ENCODE data around the gene GBX1.

The GBX1 gene

DNA sequence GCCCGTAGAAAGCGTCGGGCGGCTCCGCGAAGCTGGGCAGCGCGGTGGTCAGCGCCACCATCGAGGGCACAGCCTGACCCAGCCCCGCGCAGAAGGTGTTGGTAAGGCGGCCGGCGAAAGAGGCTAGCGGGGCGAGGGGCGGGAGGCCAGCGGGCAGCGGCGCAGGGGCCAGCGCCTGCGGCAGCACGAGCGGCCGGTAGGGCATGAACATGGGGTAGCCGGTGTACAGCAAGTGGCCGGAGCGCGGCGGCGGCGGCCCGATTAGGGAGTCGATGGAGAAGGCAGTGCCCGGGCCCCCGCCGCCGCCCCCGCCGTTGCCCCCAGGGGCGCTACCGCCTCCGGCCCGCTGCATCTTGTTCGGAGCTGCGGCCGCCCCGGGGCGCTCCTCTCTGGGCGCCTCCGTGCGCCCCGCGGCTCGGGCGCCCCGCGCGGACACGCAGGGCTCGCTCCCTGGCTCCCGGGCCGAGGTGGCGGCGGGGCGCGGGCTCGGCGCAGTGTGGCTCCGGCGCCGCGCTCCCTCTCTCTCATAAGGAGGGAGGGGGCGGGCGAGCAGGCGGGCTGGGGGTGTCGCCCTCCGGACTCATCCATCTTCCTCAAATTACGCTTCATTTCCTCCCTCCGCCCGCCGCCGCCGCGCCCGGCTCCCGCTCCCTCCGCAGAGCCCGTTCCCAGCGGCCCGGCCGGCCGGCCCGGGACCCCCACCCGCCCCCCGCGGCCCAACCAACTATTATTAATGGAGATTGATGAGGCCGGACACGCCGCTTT lies at the start of gene GBX1:
TSS of gene GBX1 (minus strand) at position 498 of the 765 bp plus-strand sequence. CDS start at position 352, 146 bp downstream.
- H3K9me3 ChIP-seq (ENCODE audit: control insufficient read depth in 1 of 2, low read length in 2 of 2), result no peaks in the 10 kb centered on the region
- no peaks in the 10 kb centered on the region for H3K36me3 ChIP-seq (ENCODE audit: control insufficient read depth in 1 of 2, insufficient read depth in 2 of 2, low read length in 2 of 2)
- H3K4me1 ChIP-seq (ENCODE audit: control insufficient read depth in 1 of 2, insufficient read depth in 2 of 2, low read length in 2 of 2), result peaks cover 2 to 19% of the 10 kb centered on the region in 2 donors
- H3K4me3 ChIP-seq (ENCODE audit: low read depth in 1 of 2, low read length in 2 of 2), result peak within 1 kb of the TSS in 1 of 2 donors; percentile 68
- no peak within 1 kb of the TSS for H3K27ac ChIP-seq (ENCODE audit: low read length)
- H3K27me3 ChIP-seq (ENCODE audit: low read depth, low read length), result peaks cover 31% of the 10 kb centered on the region

GRCh38 chr7:151215396-151215795 lies 47.9 kb upstream of the GBX1 start:
- Histone ChIP-seq H3K9me3 (ENCODE audit: control insufficient read depth in 1 of 2, low read length in 2 of 2) (no peaks in the 10 kb centered on the region), H3K36me3 (ENCODE audit: control insufficient read depth in 1 of 2, insufficient read depth in 2 of 2, low read length in 2 of 2) (peaks cover 47 to 79% of the 10 kb centered on the region in 2 donors), H3K27me3 (ENCODE audit: low read depth, low read length) (no peaks in the 10 kb centered on the region), H3K4me1 (ENCODE audit: control insufficient read depth in 1 of 2, insufficient read depth in 2 of 2, low read length in 2 of 2) (no peaks in the 10 kb centered on the region), H3K27ac (ENCODE audit: low read length) (no peak overlapping the region), H3K4me3 (ENCODE audit: low read depth in 1 of 2, low read length in 2 of 2) (no peak overlapping the region)

GRCh38 chr7:151213826-151214225 lies 46.3 kb upstream of the GBX1 start:
- Histone ChIP-seq H3K4me1 (ENCODE audit: control insufficient read depth in 1 of 2, insufficient read depth in 2 of 2, low read length in 2 of 2) (no peaks in the 10 kb centered on the region), H3K27me3 (ENCODE audit: low read depth, low read length) (no peaks in the 10 kb centered on the region), H3K36me3 (ENCODE audit: control insufficient read depth in 1 of 2, insufficient read depth in 2 of 2, low read length in 2 of 2) (peaks cover 37 to 65% of the 10 kb centered on the region in 2 donors), H3K4me3 (ENCODE audit: low read depth in 1 of 2, low read length in 2 of 2) (no peak overlapping the region), H3K9me3 (ENCODE audit: control insufficient read depth in 1 of 2, low read length in 2 of 2) (no peaks in the 10 kb centered on the region), H3K27ac (ENCODE audit: low read length) (no peak overlapping the region)

DNA sequence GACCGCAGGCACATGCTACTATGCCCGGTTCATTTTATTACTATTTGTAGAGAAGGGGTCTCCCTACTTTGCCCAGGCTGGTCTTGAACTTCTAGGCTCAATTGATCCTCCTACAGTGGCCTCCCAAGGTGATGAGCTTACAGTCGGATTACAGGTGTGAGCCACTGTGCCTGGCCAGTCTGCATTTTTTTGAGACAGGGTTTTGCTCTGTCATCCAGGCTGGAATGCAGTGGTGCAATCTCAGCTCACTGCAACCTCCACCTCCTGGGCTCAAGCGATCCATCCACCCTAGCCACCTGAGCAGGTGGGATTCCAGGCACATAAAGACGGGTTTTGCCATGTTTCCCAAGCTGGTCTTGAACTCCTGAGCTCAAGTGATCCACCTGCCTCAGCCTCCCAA lies 45.1 kb upstream of the GBX1 start:
- Histone ChIP-seq H3K27ac (ENCODE audit: low read length) (no peak overlapping the region), H3K4me1 (ENCODE audit: control insufficient read depth in 1 of 2, insufficient read depth in 2 of 2, low read length in 2 of 2) (no peaks in the 10 kb centered on the region), H3K36me3 (ENCODE audit: control insufficient read depth in 1 of 2, insufficient read depth in 2 of 2, low read length in 2 of 2) (peaks cover 25 to 53% of the 10 kb centered on the region in 2 donors), H3K9me3 (ENCODE audit: control insufficient read depth in 1 of 2, low read length in 2 of 2) (no peaks in the 10 kb centered on the region), H3K4me3 (ENCODE audit: low read depth in 1 of 2, low read length in 2 of 2) (no peak overlapping the region), H3K27me3 (ENCODE audit: low read depth, low read length) (no peaks in the 10 kb centered on the region)

DNA sequence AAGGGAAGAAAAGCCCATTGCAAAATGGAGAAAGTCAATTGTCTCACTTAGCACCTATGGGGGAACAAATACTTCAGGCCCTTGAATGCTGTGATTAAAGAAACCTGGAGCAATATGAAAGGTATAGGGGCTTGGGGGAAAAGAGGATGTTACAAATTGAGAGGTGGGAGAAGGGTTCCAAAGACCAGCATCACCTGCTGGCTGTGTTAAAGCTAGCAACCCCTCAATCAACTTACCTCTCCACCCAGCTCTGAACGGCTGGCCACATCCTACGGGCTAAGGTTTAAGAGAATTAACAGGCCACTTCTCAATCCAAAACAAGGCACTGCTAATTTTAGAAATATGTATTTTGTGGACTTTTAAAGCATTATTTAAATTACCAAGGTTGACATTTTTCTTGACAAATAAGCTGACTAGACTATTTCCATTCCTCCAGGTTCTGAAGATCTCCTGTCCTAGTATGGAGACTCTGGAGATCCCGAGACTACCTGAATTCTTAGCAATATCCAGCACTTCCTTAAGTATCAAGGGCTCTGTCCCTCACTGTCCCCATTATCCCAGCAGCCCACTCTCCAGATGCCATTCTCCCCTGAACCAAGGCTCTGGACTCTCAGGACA lies 43.8 kb upstream of the GBX1 start:
- Histone ChIP-seq H3K9me3 (ENCODE audit: control insufficient read depth in 1 of 2, low read length in 2 of 2) (no peaks in the 10 kb centered on the region), H3K27ac (ENCODE audit: low read length) (no peak overlapping the region), H3K4me3 (ENCODE audit: low read depth in 1 of 2, low read length in 2 of 2) (no peak overlapping the region), H3K27me3 (ENCODE audit: low read depth, low read length) (no peaks in the 10 kb centered on the region), H3K36me3 (ENCODE audit: control insufficient read depth in 1 of 2, insufficient read depth in 2 of 2, low read length in 2 of 2) (peaks cover 18 to 39% of the 10 kb centered on the region in 2 donors), H3K4me1 (ENCODE audit: control insufficient read depth in 1 of 2, insufficient read depth in 2 of 2, low read length in 2 of 2) (no peaks in the 10 kb centered on the region)

GRCh38 chr7:151210087-151210854 lies 42.8 kb upstream of the GBX1 start, which contains the start of gene H2BK1:
H2BK1 (minus strand) TSS chr7:151210488; CDS start chr7:151210318, 170 bp downstream.
- H3K4me1 ChIP-seq (ENCODE audit: control insufficient read depth in 1 of 2, insufficient read depth in 2 of 2, low read length in 2 of 2), result no peaks in the 10 kb centered on the region
- H3K4me3 ChIP-seq (ENCODE audit: low read depth in 1 of 2, low read length in 2 of 2), result no peak within 1 kb of the TSS
- H3K9me3 ChIP-seq (ENCODE audit: control insufficient read depth in 1 of 2, low read length in 2 of 2), result no peaks in the 10 kb centered on the region
- H3K36me3 ChIP-seq (ENCODE audit: control insufficient read depth in 1 of 2, insufficient read depth in 2 of 2, low read length in 2 of 2), result peaks cover 10 to 29% of the 10 kb centered on the region in 2 donors
- H3K27ac ChIP-seq (ENCODE audit: low read length), result no peak within 1 kb of the TSS
- H3K27me3 ChIP-seq (ENCODE audit: low read depth, low read length), result peaks cover under 1% of the 10 kb centered on the region

DNA sequence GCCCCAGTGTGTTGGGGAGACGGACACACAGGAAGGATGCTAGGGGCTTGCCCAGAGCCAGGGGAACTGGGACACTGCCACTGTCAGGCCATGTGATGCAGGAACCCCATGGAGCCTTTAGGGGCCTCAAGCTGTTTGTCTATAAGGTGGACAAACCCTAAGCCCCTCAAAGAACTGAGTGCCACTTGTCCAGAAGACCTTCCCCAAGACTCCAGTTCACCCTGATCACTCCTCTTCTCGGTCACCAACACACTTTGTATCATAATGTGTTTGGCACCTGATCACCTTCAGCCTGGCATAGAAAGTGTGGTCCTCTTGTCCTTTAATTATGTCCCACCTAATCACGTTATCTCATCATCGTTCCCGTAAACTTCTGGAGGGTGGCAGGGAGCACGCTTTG lies 42.1 kb upstream of the GBX1 start:
- H3K4me3 ChIP-seq (ENCODE audit: low read depth in 1 of 2, low read length in 2 of 2), result no peak overlapping the region

DNA sequence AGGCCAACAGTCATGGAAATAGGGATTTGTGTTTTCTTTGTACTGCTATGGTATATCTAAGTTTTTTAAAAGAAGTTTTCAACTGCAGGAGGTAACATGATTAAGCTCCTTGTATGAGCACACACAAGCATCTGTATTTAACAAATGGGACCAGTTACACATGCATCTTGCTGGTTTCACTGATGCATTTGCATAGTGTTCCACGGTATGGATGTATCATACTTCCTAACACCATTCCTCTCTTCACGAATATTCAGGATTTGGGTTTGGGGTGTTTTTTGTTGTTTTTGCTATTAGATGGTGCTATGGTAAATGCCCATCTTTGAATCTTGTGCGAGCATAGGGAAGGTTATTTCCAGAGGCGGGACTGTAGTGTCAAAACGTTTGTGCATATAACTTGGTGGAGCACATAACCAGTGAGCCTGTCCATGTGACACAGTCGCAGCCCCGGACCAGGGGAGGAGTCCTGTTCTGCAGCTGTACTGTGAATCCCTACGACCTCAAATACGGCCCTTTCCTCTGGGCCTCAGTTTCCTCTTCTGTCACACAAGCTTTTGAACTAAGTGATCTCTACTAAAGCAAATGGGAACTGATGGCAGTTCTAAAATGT lies 40.9 kb upstream of the GBX1 start:
- H3K36me3 ChIP-seq (ENCODE audit: control insufficient read depth in 1 of 2, insufficient read depth in 2 of 2, low read length in 2 of 2), result peaks cover 0 to 10% of the 10 kb centered on the region in 2 donors
- no peaks in the 10 kb centered on the region for H3K4me1 ChIP-seq (ENCODE audit: control insufficient read depth in 1 of 2, insufficient read depth in 2 of 2, low read length in 2 of 2)
- H3K27me3 ChIP-seq (ENCODE audit: low read depth, low read length), result peaks cover 7% of the 10 kb centered on the region
- H3K4me3 ChIP-seq (ENCODE audit: low read depth in 1 of 2, low read length in 2 of 2), result no peak overlapping the region
- H3K9me3 ChIP-seq (ENCODE audit: control insufficient read depth in 1 of 2, low read length in 2 of 2), result no peaks in the 10 kb centered on the region
- H3K27ac ChIP-seq (ENCODE audit: low read length), result no peak overlapping the region

More for the DNA sequence above, 42.1 kb upstream of the GBX1 start:
- Histone ChIP-seq H3K36me3 (ENCODE audit: control insufficient read depth in 1 of 2, insufficient read depth in 2 of 2, low read length in 2 of 2) (peaks cover 3 to 22% of the 10 kb centered on the region in 2 donors), H3K4me1 (ENCODE audit: control insufficient read depth in 1 of 2, insufficient read depth in 2 of 2, low read length in 2 of 2) (no peaks in the 10 kb centered on the region), H3K27ac (ENCODE audit: low read length) (no peak overlapping the region), H3K27me3 (ENCODE audit: low read depth, low read length) (peaks cover 7% of the 10 kb centered on the region), H3K9me3 (ENCODE audit: control insufficient read depth in 1 of 2, low read length in 2 of 2) (no peaks in the 10 kb centered on the region)

- Histone ChIP-seq H3K9me3 (ENCODE audit: control insufficient read depth in 1 of 2, low read length in 2 of 2) (no peaks in the 10 kb centered on the region), H3K4me1 (ENCODE audit: control insufficient read depth in 1 of 2, insufficient read depth in 2 of 2, low read length in 2 of 2) (no peaks in the 10 kb centered on the region), H3K4me3 (ENCODE audit: low read depth in 1 of 2, low read length in 2 of 2) (no peak overlapping the region), H3K27me3 (ENCODE audit: low read depth, low read length) (peaks cover 7% of the 10 kb centered on the region), H3K36me3 (ENCODE audit: control insufficient read depth in 1 of 2, insufficient read depth in 2 of 2, low read length in 2 of 2) (peaks cover 0 to 4% of the 10 kb centered on the region in 2 donors), H3K27ac (ENCODE audit: low read length) (no peak overlapping the region)
Measured at GRCh38 chr7:151207804-151208203, 40.3 kb upstream of the GBX1 start.

DNA sequence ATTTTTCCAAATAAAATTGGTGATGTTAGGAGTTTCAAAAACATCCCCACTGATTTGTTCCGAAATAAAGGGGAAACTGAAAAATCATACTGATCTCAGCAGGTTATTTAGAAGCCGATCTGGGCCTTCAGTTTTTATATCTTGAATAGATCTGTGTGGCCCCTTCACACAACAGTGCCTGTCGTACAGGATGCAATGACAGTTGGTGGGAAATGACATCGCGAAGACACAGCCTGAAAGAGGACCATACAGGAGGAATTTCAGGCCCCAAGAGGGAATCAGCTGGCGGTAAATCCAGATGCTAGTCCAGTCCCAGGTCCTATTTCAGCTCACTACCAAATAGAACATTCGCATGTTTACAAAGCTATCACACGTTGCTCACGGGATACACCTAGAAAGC lies 39.8 kb upstream of the GBX1 start:
- Histone ChIP-seq H3K9me3 (ENCODE audit: control insufficient read depth in 1 of 2, low read length in 2 of 2) (no peaks in the 10 kb centered on the region), H3K27ac (ENCODE audit: low read length) (no peak overlapping the region), H3K4me1 (ENCODE audit: control insufficient read depth in 1 of 2, insufficient read depth in 2 of 2, low read length in 2 of 2) (no peaks in the 10 kb centered on the region)

DNA sequence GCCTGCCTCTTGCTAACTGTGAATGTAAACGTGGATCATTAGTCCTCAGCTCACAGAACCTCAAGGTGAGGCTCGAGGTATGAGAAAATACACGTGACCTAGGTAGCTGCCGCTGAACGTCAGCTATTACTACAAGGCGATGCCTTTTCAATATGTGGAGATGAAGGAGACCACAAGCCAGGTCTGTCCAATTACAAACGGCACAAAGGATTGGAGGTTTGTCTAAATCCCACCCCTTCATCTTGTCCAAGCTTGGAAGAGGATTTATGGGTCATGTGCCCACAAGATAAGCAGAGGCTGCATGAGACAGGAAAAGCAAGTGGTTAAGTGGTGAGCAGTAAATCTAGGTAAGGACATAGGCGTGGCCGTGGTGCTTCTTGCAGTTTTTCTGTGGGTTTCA lies 39.4 kb upstream of the GBX1 start:
- H3K36me3 ChIP-seq (ENCODE audit: control insufficient read depth in 1 of 2, insufficient read depth in 2 of 2, low read length in 2 of 2), result no peaks in the 10 kb centered on the region
- H3K9me3 ChIP-seq (ENCODE audit: control insufficient read depth in 1 of 2, low read length in 2 of 2), result no peaks in the 10 kb centered on the region
- no peak overlapping the region for H3K27ac ChIP-seq (ENCODE audit: low read length)
- H3K27me3 ChIP-seq (ENCODE audit: low read depth, low read length), result peaks cover 7% of the 10 kb centered on the region
- no peaks in the 10 kb centered on the region for H3K4me1 ChIP-seq (ENCODE audit: control insufficient read depth in 1 of 2, insufficient read depth in 2 of 2, low read length in 2 of 2)
- H3K4me3 ChIP-seq (ENCODE audit: low read depth in 1 of 2, low read length in 2 of 2), result no peak overlapping the region

More for the DNA sequence above, 39.8 kb upstream of the GBX1 start:
- Histone ChIP-seq H3K36me3 (ENCODE audit: control insufficient read depth in 1 of 2, insufficient read depth in 2 of 2, low read length in 2 of 2) (no peaks in the 10 kb centered on the region), H3K4me3 (ENCODE audit: low read depth in 1 of 2, low read length in 2 of 2) (no peak overlapping the region), H3K27me3 (ENCODE audit: low read depth, low read length) (peaks cover 7% of the 10 kb centered on the region)

All from muscle layer of duodenum (tissue), 2 donors.